Non-pigmented ciliary epithelial cell (primary cell): ENCODE data around the gene TAF11L2.
"Not testable (repeated sequence)": the region's sequence is repeated elsewhere in the genome, so short reads cannot be mapped to it uniquely, and the experiment has no call there.

Source experiments
- DNase-seq: peaks from one replicate; pipeline ENCODE4 v3.0.0-alpha.2; 2010; ENCODE audit warnings: low read depth

TAF11L2 gene

DNA sequence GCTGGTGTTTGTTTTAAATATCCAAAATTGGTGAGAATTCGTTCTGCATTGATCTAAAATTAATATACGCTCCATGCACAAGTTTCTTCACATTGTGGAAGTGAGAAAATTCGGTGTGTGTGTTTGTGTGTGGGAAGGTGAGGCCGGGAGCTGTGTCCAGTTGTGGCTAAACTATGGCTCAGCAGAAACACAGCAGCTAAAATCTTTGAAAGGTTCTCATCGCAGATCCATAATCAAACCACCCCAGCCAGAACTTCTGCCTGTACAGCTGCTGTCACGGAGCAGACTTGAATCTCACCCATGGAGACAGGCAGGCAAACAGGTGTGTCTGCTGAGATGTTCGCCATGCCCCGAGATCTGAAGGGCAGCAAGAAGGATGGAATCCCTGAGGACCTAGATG lies at the start of gene TAF11L2:
Gene TAF11L2 (plus strand): TSS at position 301 of the 400 bp plus-strand sequence.
- DNase-seq, result not testable (repeated sequence)

DNA sequence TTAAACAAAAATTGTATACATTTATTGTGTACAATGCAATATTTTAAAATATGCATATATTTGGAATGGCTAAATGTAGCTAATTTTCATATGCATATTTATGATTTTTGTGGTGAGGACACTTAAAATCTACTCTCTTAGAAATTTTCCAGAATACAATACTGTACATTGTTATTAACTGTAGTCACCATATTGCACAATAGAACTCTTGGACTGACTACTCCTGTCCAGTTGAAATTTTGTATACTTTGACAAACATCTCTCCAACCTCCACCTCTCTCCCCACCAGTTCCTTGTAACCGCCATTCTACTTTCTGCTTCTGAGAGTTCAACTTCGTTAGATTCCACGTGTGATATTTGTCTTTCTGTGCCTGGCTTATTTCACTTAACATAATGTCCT lies 49.2 kb upstream of the TAF11L2 start:
- no peak for DNase-seq

DNA sequence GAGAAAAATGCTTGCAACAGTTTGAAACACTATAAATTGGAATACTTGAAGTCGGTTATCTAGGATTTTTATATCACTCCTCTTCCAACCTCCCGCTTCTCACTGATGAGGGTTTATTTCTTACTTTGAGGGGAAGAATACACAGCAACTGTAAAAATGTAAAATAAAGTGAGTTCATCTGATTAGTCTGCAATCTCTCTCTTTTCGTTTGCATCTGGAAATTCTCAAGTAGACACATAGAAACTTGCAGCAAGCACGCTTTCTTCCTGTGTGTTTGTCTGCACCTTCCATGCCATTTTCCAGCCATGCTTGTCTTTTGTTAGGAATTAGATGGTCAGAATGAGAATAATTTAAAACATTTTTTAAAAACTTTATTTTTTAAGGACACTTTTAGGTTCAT lies 45.1 kb upstream of the TAF11L2 start:
- no peak for DNase-seq

DNA sequence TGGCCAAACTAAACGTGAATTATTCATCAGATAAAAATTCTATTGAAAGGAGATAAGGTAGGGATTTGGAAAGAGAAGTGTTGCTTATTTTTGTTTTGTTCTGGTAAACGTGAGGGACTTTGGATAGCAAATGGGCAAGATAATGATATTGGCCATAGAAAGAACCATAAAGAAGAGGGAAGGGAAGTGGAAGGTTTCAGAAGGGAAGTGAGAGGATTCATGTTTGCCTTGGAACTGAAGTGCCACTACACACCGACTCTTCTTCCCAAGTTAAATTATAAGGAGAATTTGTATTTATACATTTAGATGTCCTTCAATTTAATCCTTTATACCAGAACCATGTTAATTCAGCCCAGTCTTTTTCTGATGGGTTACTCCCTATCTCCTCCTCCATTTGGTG lies 42.1 kb upstream of the TAF11L2 start:
- DNase-seq, result no peak

DNA sequence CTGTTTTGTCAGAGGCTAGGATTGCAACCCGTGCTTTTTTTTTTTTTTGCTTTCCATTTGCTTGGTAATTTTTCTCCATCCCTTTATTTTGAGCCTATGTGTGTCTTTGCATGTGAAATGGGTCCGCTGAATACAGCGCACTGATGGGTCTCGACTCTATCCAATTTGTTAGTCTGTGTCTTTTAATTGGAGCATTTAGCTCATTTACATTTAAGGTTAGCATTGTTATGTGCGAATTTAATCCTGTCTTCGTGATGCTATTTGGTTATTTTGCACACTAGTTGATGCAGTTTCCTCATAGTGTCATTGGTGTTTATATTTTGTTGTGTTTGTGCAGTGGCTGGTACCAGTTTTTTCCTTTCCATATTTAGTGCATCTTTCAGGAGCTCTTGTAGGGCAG lies 36.2 kb upstream of the TAF11L2 start:
- no peak for DNase-seq

DNA sequence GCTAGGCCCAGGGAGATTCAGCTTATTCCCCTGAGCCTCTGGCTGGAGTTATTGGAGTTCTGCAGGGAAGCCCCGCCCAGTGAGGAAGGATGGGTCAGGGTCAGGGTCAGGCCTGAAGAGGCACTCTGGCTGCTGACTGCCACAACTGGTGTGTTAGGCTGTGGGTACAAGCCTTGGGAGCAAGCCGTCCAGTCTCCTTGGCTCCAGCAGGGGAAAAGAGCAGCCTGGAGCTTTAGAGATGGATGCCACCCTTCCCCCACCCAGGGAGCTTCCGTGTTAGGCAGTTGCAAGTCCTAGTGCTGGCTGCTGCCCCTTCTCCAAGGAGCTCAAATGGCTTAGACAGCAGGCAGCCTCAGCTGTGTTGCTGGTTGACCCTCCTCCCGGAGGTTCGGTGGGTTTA lies 34.4 kb upstream of the TAF11L2 start:
- no peak for DNase-seq

DNA sequence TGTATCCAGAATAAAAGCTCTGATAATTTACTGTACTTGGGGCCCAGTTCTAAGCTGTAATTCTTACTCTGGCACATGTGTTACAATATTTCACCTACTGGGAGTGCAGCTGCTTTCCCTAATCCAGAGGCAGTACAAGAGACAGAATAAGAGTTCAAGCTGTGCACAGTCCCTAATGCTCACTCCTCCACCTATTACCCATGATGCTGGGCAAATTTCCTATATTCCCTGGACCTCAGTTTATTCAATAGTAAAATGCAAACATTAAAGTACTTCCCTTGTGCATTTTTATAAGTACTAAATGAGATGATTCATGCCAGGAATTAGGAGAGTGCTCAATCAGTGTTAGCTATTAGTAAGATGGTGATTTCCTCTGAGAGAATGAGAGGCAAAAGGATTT lies 28.0 kb upstream of the TAF11L2 start:
- DNase-seq, result no peak

DNA sequence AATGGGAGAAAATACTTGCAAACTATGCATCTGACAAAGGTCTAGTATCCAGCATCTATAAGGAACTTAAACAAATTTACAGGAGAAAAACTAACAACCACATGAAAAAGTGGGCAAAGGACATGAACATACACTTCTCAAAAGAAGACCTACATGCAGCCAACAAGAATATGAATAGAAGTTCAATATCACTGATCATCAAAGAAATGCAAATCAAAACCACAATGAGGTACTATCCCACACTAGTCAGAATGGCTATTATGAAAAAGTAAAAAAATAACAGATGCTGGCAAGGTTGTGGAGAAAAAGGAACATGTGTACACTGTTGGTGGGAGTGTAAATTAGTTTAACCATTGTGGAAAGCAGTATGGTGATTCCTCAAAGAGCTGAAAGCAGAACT lies 23.0 kb upstream of the TAF11L2 start:
- not testable (repeated sequence) for DNase-seq

DNA sequence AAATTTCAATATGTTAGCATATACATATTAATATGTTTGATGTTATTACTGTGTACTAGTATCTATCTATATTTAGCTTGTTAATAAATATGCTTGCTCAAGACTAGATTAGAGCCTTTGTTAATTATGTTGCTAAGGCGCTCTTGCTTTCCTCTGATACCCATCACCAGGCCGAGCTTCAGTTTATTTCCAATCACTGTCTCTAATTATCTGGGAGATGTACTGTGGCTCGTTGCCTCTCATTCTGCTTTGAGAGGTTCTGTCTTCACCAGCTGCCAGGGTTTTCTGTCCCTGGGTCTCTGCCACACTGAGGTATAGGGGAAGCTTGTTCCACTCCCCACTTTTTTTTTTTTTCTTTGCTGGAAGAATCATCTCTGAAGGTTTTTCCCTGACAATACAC lies 21.0 kb upstream of the TAF11L2 start:
- no peak for DNase-seq

DNA sequence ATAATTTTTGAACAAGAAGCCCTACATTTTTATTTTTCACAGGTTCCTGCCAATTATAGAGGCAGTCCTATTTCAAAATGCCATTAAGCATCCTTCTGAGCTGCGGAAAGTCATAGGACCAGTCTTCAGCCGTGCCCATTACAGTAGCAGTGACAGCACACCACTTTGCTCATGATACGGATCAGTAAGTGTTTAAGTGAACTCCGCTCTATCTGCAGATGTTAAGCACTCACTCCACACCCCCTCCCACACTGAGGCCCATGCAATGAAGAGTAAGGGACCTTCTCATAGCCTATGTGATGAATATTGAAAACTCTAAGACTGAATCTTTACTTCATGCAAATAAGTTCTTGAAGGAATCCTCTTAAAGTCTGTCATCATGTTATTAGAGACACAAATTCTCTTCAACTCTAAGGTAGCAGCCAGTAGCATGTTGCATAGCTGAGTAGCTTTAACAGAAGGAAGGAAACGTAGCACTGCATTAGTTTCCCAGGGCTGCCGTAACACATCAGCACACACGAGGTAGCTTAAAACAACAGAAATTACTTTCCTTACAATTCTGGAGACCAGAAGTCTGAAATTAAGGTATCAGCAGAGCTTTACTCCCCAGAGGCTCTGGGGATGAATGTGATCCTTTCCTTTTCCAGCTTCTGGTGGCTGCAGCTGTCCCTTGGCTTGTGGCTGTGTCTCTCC lies 20.3 kb upstream of the TAF11L2 start:
- DNase-seq, result no peak

DNA sequence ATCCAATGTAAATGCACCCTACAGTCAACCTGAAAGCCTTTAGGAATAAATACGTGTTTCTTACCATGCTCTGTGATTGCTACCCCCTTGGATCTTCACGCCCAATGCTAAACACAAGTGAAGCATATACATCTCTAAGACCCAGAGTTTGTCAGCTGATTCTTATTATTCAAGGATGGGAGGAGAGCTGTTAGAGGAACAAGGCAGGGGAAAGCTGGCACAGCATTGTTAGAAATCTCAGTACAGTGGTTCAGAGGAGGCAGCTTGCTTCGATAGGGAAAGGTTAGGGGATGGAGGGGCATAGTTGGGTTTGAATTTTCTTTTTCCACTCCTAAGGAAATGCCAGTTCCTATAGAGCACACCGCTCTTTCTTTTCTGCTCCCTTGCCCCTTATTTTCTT lies 16.7 kb upstream of the TAF11L2 start:
- DNase-seq, result no peak

DNA sequence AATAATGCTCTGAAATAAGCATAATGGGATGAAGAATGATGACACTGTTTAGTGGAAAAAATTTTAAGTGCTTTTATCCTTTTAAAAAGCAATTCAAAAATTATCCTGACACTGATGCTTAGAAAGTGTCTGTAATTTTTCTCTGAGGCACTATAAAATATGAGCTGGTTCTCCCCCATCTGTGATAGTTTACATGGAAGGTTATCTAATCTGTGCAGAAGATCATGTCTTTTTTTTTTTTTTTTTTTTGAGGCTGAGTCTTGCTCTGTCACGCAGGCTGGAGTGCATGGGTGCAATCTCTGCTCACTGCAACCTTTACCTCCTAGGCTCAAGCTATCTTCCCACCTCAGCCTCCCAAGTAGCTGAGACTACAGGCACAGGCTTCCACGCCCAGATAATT lies 15.2 kb upstream of the TAF11L2 start:
- DNase-seq, result no peak

DNA sequence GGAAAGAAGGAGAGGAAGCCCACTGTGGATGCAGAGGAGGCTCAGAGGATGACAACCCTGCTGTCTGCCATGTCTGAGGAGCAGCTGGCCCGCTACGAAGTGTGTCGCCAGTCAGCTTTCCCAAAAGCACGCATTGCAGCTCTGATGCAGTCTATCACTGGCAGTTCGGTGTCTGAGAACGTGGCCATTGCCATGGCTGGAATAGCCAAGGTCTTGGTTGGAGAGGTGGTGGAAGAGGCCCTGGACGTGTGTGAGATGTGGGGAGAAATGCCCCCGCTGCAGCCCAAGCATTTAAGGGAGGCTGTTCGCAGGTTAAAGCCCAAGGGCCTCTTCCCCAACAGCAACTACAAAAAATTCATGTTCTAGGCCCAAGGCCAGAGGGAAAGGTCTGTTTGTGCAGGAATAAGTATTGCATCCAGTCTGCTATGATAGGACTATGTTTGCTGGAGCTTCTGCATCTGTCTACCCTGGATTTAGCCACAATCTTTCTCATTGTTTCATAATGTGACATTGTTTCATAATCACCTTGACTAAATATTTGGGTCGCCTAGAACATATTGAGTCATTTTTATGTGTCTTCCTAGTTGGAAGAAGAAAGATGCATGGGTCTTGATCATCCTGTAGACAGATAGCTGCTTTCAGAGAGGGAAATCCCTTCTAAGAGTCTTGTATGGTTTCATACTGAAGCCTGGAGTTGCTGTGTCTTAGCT lies 11.4 kb upstream of the TAF11L2 start:
- DNase-seq, result not testable (repeated sequence)

DNA sequence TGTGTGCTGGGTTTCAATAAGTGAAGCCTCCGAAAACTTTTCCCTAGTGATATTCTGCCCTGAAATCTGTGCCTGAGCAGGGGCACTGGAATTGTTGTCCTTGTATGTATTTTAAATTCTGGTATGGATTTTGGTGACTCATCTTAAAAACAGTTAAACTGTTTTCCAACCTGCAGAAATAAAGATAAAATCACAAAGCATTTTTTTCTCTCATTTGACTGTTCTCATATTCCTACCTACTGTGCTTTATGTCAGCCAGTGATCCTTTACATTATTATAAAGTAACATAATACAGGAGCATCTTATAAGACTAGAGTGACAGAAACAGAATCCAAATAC lies 10.9 kb upstream of the TAF11L2 start:
- DNase-seq, result no peak

DNA sequence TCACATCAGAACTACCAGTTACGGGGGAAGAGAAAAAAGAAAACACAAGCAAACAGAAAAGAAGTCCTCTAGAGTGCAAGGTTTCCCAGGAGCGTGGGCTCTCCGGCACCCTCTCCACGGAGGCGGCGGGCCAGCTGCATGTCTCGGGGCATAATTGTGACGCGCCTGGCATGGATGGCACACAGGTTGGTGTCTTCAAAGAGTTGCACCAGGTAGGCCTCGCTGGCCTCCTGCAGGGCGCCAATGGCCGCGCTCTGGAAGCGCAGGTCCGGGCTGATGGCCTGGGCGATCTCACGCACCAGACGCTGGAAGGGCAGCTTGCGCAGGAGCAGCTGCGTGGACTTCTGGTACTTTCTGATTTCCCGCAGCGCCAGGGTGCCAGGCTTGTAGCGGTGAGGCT lies 6.8 kb upstream of the TAF11L2 start:
- DNase-seq, result not testable (repeated sequence)

DNA sequence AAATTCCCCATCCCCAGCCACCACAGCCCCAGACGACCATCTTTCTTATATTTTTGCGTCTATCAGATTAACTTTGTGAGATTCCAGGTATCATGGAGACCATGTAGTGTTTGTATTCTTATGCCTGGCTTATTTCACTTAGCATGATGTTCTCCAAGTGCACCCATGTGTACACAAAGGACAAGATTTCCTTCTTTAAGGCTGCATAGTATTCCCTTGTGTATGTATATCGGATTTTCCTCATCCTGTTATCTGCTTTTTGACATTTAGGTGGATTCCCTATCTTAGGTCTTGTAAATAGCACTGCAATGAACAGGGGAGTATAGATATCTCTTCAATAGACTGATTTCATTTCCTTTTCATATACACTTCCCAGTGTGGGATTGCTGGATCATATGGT lies 5.3 kb upstream of the TAF11L2 start:
- no peak for DNase-seq

DNA sequence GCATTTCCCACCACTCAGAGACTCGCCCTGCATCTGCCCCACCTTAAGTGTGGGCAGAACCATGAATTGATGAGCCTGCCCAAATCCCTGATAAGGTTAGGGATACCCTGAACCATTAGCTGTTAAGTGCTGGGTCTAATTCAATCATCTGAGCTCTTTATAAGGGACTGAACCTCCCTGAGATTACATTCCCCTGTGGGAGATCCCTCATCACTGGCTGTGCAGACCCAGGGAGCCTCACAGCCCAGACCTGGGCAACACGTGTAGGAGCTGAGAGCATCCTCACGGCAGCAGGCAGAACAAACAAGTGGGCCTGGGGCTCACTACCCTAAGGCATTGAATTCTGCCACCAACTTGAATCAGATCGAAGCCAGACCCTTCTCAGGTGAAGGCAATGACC lies 585 bp upstream of the TAF11L2 start:
- DNase-seq, result no peak

DNA sequence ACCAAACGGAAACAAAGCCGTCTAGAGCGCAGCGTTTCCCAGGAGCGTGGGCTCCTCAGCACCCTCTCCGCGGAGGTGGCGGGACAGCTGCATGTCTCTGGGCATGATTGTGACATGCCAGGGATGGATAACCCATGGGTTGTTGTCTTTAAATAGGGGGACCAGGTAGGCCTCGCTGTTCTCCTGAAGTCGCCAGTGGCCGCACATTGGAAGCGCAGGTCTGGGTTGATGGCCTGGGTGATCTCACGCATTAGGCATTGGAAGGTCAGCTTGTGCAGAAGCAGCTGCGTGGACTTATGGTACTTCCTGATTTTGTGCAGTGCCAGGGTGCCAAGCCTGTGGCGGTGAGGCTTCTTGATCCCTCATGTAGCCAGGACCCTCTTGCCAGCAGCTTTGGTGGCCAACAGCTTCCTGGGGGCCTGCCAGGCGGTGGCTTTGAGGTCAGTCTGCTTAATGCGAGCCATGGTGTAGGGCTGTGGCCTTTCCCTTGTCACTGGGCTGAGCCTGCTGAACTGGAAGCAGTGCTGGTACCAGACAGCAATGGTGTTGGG lies 13.8 kb downstream of the TAF11L2 start:
- DNase-seq, result no peak

DNA sequence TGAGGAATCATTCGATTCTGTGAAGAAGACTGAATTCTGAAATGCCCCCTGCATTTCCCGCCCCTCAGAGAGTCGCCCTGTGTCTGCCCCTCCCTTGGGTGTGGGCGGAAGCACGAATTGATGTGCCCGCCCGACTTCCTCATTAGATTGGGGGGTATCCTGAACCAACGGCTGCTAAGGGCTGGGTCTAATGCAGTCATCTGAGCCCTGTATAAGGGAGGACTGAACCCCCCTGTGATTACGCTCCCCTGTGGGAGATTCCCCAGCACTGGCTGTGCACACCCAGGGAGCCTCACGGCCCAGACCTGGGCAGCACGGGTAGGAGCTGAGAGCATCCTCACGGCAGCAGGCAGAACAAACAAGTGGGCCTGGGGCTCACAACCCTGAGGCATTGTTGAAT lies 19.5 kb downstream of the TAF11L2 start:
- DNase-seq, result not testable (repeated sequence)

DNA sequence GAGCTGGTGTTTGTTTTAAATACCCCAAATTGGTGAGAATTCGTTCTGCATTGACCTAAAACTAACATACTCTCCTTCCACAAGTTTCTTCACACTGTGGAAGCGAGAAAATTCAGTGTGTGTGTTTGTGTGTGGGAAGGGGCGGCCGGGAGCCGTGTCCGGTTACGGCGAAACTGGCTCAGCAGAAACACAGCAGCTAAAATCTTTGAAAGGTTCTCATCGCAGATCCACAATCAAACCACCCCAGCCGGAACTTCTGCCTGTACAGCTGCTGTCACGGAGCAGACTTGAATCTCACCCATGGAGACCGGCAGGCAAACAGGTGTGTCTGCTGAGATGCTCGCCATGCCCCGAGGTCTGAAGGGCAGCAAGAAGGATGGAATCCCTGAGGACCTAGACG lies 20.0 kb downstream of the TAF11L2 start, which contains the start of gene TAF11L3:
Gene TAF11L3 (plus strand): TSS at position 301 of the 400 bp plus-strand sequence.
- DNase-seq, result not testable (repeated sequence)

DNA sequence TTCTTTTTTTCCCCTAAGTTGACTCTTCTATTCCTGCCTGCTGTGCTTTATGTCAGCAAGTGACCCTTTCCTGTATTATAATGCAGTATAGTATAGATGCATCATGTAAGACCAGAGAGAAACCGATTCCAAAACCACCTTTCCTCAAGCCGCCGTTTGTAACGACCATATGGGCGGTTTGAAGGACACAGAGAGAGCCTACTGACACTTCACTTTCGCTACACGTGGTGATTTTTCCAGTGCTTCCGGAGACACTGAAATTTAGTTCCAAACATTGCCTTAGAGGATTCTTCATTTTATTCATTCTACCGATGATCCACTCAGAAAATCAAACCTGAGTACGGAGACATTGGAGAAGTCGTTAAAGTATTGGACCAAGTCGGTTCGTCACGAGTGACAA lies 21.5 kb downstream of the TAF11L2 start:
- DNase-seq, result not testable (repeated sequence)

DNA sequence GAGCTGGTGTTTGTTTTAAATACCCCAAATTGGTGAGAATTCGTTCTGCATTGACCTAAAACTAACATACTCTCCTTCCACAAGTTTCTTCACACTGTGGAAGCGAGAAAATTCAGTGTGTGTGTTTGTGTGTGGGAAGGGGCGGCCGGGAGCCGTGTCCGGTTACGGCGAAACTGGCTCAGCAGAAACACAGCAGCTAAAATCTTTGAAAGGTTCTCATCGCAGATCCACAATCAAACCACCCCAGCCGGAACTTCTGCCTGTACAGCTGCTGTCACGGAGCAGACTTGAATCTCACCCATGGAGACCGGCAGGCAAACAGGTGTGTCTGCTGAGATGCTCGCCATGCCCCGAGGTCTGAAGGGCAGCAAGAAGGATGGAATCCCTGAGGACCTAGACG lies 23.5 kb downstream of the TAF11L2 start, which contains the start of gene TAF11L4:
Gene TAF11L4 (plus strand): TSS at position 301 of the 400 bp plus-strand sequence.
- DNase-seq, result not testable (repeated sequence)

DNA sequence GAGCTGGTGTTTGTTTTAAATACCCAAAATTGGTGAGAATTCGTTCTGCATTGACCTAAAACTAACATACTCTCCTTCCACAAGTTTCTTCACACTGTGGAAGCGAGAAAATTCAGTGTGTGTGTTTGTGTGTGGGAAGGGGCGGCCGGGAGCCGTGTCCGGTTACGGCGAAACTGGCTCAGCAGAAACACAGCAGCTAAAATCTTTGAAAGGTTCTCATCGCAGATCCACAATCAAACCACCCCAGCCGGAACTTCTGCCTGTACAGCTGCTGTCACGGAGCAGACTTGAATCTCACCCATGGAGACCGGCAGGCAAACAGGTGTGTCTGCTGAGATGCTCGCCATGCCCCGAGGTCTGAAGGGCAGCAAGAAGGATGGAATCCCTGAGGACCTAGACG lies 26.9 kb downstream of the TAF11L2 start, which contains the start of gene TAF11L5:
Gene TAF11L5 (plus strand): TSS at position 301 of the 400 bp plus-strand sequence.
- DNase-seq, result not testable (repeated sequence)
